Mucosa of descending colon (tissue), 3 donors: ENCODE data around the gene SPAG7. TPM values are rescaled to one million over a fixed set of nuclear protein-coding genes. Genes with fewer than 3 reads are reported as not detected.

Experiments
- ATAC-seq: fragments of 200-7000 bp; cut with Tn5 transposase; one replicate; pipeline ENCODE4 v1.9.1; 2020; ENCODE audit warnings: mild to moderate bottlenecking, moderate library complexity
- DNase-seq, 3 donors: peaks; one replicate each; pipeline ENCODE4 v3.0.0-alpha.2; 2020
- H3K36me3 ChIP-seq: fragments of 200-600 bp; one replicate; pipeline ENCODE4 v1.8.0; 2021; ENCODE audit warnings: low read depth, mild to moderate bottlenecking
- H3K4me1 ChIP-seq: fragments of 200-600 bp; one replicate; pipeline ENCODE4 v1.8.0; 2021; ENCODE audit warnings: low read depth, mild to moderate bottlenecking
- H3K4me3 ChIP-seq: fragments of 200-600 bp; one replicate; pipeline ENCODE4 v1.8.0; 2021; ENCODE audit warnings: mild to moderate bottlenecking
- H3K9me3 ChIP-seq: fragments of 200-600 bp; one replicate; pipeline ENCODE4 v1.8.0; 2021; ENCODE audit warnings: mild to moderate bottlenecking
- intact Hi-C, 2 donors: fragments of 100-400 bp; cut with DNase I in 1 of 2; cut with micrococcal nuclease in 1 of 2; formaldehyde crosslinking; loops; one replicate each; pipeline versions ENCODE4 v1.11.0 to v1.11.1; 2022; cut with DNase I, micrococcal nuclease
- total RNA-seq, 3 donors: library from RNA; stranded (reverse); fragmentation: NEBNext Ultra II Directional in 2 of 3; extraction: Animal tissue kit (Norgen Biotek cat#: 25700) in 2 of 3; gene quantifications; one replicate each; pipeline versions ENCODE4 v1.2.1 to v1.2.4, GENCODE V29; 2021 to 2023
- TF ChIP-seq, protein P1 (sequence below): fragments of 200-600 bp; IDR thresholded peaks from one replicate; pipeline ENCODE4 v1.8.0; 2022; ENCODE audit warnings: antibody characterized with exemption, mild to moderate bottlenecking
- donor health status: DM: no; HTN: no; CAD: no; lungs with moderate emphysema.
- donor health status: DM: no; HTN: no; CAD: no.
- donor health status: DM: no; HTN: yes; CAD: no.

The SPAG7 gene
- total RNA-seq, 3 donors from 2014 or later: 41.3 to 54.0 (median 51.7) TPM

- DNase-seq (peak; percentile 96 to 97 (median 96)), ATAC-seq (peak; percentile 91)
- Histone ChIP-seq H3K4me3 (peak within 1 kb of the TSS; percentile 77), H3K4me1 (peaks cover 26% of the 10 kb centered on the region), H3K9me3 (no peaks in the 10 kb centered on the region), H3K36me3 (no peaks in the 10 kb centered on the region)
- TF ChIP-seq, protein P1, sequence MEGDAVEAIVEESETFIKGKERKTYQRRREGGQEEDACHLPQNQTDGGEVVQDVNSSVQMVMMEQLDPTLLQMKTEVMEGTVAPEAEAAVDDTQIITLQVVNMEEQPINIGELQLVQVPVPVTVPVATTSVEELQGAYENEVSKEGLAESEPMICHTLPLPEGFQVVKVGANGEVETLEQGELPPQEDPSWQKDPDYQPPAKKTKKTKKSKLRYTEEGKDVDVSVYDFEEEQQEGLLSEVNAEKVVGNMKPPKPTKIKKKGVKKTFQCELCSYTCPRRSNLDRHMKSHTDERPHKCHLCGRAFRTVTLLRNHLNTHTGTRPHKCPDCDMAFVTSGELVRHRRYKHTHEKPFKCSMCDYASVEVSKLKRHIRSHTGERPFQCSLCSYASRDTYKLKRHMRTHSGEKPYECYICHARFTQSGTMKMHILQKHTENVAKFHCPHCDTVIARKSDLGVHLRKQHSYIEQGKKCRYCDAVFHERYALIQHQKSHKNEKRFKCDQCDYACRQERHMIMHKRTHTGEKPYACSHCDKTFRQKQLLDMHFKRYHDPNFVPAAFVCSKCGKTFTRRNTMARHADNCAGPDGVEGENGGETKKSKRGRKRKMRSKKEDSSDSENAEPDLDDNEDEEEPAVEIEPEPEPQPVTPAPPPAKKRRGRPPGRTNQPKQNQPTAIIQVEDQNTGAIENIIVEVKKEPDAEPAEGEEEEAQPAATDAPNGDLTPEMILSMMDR: peak; percentile 8
- intact Hi-C loops: no loop called here
These were observed 27.6 kb downstream of the SPAG7 start, which contains the start of the genes RNF167 and SLC25A11 for GRCh38 chr17:4939796-4940554. TSS of gene RNF167 (plus strand) at chr17:4940268. CDS start at chr17:4940910, 642 bp downstream. TSS of gene SLC25A11 (minus strand) at chr17:4940046. CDS start at chr17:4939910, 136 bp downstream.

DNA sequence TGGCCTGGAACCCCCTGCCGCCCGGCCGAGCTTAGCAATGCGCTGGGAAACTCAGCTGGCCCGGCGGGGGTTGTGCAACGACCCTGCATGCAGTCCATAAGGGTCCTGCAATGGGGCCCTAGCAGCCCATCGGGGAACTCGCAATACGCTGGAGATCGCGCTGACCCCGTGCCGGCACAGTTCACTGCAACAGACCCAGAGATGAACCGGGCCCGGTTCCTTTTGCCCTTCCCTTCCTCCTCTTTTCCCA lies 28.1 kb downstream of the SPAG7 start:
- ATAC-seq: peak; percentile 0
- Histone ChIP-seq H3K4me1 (peaks cover 26% of the 10 kb centered on the region), H3K9me3 (no peaks in the 10 kb centered on the region), H3K4me3 (peak overlapping the region; percentile 77), H3K36me3 (no peaks in the 10 kb centered on the region)
- intact Hi-C loops: no loop called here
- DNase-seq: peak in 1 of 3 donors; percentile 50
- TF ChIP-seq, protein P1: no peak

- peak in 2 of 3 donors; percentile 24 to 54 for DNase-seq
- ATAC-seq: peak; percentile 0
- H3K4me3 ChIP-seq: peak overlapping the region; percentile 77
- no peaks in the 10 kb centered on the region for H3K9me3 ChIP-seq
- peaks cover 31% of the 10 kb centered on the region for H3K4me1 ChIP-seq
- intact Hi-C loops: no loop called here
- TF ChIP-seq, protein P1: no peak
- no peaks in the 10 kb centered on the region for H3K36me3 ChIP-seq
These were observed 28.7 kb downstream of the SPAG7 start for GRCh38 chr17:4938688-4939545.

GRCh38 chr17:4938069-4938491 lies 29.5 kb downstream of the SPAG7 start:
- TF ChIP-seq, protein P1: no peak
- ATAC-seq (no peak), DNase-seq (peak in 1 of 3 donors; percentile 48)
- H3K4me3 ChIP-seq: no peak overlapping the region
- H3K9me3 ChIP-seq: no peaks in the 10 kb centered on the region
- H3K4me1 ChIP-seq: peaks cover 31% of the 10 kb centered on the region
- H3K36me3 ChIP-seq: no peaks in the 10 kb centered on the region
- intact Hi-C loops: no loop called here

DNA sequence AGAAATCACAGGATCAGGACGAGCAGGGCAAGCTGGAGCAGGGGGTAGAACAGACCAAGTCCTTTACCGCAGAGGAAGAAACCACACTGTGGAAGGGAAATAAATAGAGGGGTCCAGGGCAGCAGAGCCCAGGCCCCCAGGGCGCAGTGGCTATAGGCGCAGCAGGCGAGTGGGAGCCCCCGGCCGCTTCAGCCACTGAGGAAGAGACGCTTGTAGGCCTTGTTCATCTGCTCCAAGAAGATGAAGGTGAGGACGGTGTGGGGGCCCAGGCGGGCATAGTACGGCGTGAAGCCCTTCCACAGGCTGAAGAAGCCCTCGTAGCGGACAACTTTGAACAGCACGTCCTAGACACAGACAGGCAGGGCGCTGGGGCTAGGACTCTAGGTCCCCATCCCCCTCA lies 30.1 kb downstream of the SPAG7 start:
- intact Hi-C loops: no loop called here
- H3K9me3 ChIP-seq: no peaks in the 10 kb centered on the region
- H3K36me3 ChIP-seq: no peaks in the 10 kb centered on the region
- TF ChIP-seq, protein P1: no peak
- H3K4me1 ChIP-seq: peaks cover 31% of the 10 kb centered on the region
- ATAC-seq (no peak), DNase-seq (peak in 1 of 3 donors; percentile 49)
- H3K4me3 ChIP-seq: no peak overlapping the region
